Measurements from ENCODE around the gene FOXR1.
"Not testable (repeated sequence)": the region's sequence is repeated elsewhere in the genome, so short reads cannot be mapped to it uniquely, and the experiment has no call there.

The FOXR1 gene

DNA sequence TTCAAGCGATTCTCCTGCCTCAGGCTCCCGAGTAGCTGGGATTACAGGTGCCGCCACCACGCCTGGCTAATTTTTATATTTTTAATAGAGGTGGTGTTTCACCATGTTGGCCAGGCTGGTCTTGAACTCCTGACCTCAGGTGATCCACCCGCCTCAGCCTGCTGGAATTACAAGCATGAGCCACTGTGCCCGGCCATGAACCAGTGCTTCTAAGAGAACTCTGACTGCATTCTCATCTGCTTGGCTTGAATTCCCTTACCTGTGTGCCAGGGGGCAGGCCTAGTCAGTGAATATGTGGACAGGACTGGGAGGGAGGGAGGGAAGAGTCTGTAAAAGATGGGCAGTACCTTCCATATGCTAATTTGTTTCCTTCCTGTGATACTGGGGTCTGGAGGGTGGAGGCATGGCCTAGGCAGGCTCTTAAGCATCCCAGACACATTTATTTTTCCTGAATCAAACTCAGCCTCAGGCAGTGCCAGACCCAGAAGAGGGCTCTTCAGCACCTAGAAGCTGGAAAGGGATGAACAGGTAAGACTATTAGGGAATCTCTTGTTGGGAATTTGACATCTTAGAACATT, 40.0 kb downstream of the FOXR1 start:
- H3K9ac ChIP-seq (ENCODE audit: low read length), result no peak overlapping the region
- H3K4me3 ChIP-seq (ENCODE audit: low read depth in 1 of 2, low read length in 2 of 2), result no peak overlapping the region
- no peaks in the 10 kb centered on the region for H3K27me3 ChIP-seq (ENCODE audit: control insufficient read depth in 1 of 2, insufficient read depth in 2 of 2, low read length in 2 of 2)
- H3K4me1 ChIP-seq (ENCODE audit: insufficient read depth, low read length), result peaks cover 8% of the 10 kb centered on the region
- H3K27ac ChIP-seq (ENCODE audit: low read depth, low read length), result no peak overlapping the region
- H3K9me3 ChIP-seq (ENCODE audit: low read length), result no peaks in the 10 kb centered on the region
- peaks cover 80% of the 10 kb centered on the region for H3K36me3 ChIP-seq (ENCODE audit: insufficient read depth, low read length)

DNA sequence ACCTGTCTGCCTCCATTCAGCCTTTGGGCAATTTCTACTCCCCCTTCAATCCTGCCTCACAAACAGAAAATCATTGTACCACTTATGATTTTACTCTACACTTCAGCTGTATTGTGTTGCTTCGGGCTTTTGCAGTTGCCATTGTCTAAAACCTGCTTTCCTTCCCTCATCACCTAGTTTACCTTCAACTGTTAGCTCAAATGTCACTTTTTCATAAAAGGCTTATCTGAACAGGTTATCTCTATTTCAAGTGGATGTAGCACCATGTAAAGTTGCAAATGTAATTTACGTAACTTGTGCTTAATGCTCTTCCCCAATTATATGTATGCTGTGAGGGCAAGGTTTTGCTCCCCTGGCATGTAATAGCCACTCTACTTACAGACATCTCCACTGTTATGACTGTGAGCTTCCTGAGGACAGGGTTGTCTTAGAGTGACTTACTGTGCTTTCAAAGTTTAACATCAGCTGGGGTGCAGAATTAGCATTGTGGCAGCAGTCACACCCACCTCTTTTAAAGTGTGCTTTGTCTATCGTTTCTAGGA, 41.1 kb downstream of the FOXR1 start:
- Histone ChIP-seq H3K27me3 (ENCODE audit: control insufficient read depth in 1 of 2, insufficient read depth in 2 of 2, low read length in 2 of 2) (no peaks in the 10 kb centered on the region), H3K27ac (ENCODE audit: low read depth, low read length) (no peak overlapping the region), H3K9me3 (ENCODE audit: low read length) (no peaks in the 10 kb centered on the region), H3K4me3 (ENCODE audit: low read depth in 1 of 2, low read length in 2 of 2) (no peak overlapping the region), H3K9ac (ENCODE audit: low read length) (no peak overlapping the region), H3K4me1 (ENCODE audit: insufficient read depth, low read length) (peaks cover 19% of the 10 kb centered on the region), H3K36me3 (ENCODE audit: insufficient read depth, low read length) (peaks cover 76% of the 10 kb centered on the region)

DNA sequence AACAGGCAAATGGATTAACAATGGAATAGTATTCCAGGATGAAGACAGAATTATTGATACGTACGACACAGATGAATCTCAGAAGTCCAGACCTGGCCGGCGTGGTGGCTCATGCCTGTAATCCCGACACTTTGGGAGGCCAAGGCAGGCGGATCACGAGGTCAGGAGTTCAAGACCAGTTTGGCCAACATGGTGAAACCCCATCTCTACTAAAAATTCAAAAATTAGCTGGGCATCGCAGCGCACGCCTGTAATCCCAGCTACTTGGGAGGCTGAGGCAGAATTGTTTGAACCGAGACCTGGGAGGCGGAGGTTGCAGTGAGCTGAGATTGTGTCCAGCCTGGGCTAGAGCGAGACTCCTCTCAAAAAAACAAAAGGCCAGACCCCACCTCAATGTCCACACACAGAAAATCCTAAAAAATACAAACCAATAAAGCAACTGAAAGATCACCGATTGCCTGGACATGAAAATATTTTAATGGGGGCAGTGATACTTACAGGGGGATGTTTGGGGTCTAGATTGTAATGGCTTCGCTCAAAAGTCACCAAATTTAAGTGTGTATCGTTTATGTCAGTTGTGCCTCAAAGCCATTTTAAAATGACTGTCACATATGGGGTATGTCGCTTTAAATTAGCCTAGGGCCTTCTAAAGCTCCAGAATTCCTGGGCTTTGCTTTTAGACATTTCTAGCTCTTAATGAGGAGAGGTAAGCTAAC, 42.8 kb downstream of the FOXR1 start:
- no peak overlapping the region for H3K4me3 ChIP-seq (ENCODE audit: low read depth in 1 of 2, low read length in 2 of 2)
- H3K9ac ChIP-seq (ENCODE audit: low read length), result no peak overlapping the region
- no peaks in the 10 kb centered on the region for H3K27me3 ChIP-seq (ENCODE audit: control insufficient read depth in 1 of 2, insufficient read depth in 2 of 2, low read length in 2 of 2)
- no peaks in the 10 kb centered on the region for H3K9me3 ChIP-seq (ENCODE audit: low read length)
- peaks cover 20% of the 10 kb centered on the region for H3K4me1 ChIP-seq (ENCODE audit: insufficient read depth, low read length)
- peaks cover 74% of the 10 kb centered on the region for H3K36me3 ChIP-seq (ENCODE audit: insufficient read depth, low read length)
- no peak overlapping the region for H3K27ac ChIP-seq (ENCODE audit: low read depth, low read length)

DNA sequence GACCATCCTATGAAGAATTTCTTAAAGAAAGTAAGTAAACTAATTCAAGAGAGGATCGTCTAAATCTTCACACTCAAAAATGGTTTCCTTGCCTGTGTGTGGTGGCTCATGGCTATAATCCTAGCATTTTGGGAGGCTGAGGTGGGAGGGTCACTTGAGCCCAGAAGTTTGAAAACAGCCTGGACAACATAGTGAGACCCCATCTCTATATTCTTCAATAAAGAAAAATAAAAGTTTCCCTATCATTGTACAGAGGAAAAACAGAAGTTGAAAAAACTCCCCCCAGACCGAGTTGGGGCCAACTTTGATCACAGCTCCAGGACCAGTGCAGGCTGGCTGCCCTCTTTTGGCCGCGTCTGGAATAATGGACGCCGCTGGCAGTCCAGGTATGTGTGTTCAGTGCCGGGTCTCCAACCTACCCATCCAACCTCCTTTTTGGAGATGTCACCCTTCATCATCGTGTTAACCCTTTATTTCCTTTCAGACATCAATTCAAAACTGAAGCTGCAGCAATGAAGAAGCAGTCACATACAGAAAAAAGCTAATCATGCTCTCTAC, 43.6 kb downstream of the FOXR1 start:
- H3K4me3 ChIP-seq (ENCODE audit: low read depth in 1 of 2, low read length in 2 of 2), result no peak overlapping the region
- H3K4me1 ChIP-seq (ENCODE audit: insufficient read depth, low read length), result peaks cover 28% of the 10 kb centered on the region
- H3K9me3 ChIP-seq (ENCODE audit: low read length), result no peaks in the 10 kb centered on the region
- H3K9ac ChIP-seq (ENCODE audit: low read length), result no peak overlapping the region
- H3K36me3 ChIP-seq (ENCODE audit: insufficient read depth, low read length), result peaks cover 66% of the 10 kb centered on the region
- H3K27me3 ChIP-seq (ENCODE audit: control insufficient read depth in 1 of 2, insufficient read depth in 2 of 2, low read length in 2 of 2), result no peaks in the 10 kb centered on the region
- no peak overlapping the region for H3K27ac ChIP-seq (ENCODE audit: low read depth, low read length)

DNA sequence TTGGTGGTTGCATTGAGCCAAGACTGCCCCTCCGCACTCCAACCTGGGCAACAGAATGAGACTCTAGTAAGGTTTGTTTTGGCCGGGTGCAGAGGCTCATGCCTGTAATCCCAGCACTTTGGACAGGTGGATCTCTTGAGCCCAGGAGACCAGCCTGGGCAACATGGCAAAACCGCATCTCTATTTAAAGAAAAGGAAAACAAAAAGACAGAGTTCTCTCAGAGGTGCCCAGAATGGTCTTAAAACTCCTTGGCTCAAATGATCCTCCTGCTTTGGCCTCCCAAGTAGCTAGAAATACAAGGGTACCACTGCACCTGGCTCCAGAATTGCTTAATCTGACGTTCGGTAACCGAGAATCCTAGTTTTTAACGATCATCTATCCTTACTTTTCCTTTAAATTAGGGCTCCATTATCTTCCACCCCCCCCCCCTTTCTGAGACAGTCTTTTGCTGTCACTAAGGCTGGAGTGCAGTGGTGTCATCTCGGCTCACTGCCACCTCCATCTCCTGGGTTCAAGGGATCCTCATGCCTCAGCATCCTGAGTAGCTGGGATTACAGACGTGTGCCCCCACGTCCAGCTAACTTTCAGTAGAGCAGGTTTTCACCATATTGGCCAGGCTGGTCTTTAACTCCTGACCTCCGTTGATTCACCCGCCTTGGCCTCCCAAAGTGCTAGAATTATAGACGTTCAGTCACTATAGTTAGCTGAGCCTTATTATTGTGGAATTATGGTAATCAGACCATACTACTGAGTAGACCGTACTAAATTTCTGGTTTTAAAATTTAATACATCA, 44.9 kb downstream of the FOXR1 start:
- Histone ChIP-seq H3K27ac (ENCODE audit: low read depth, low read length) (no peak overlapping the region), H3K36me3 (ENCODE audit: insufficient read depth, low read length) (peaks cover 57% of the 10 kb centered on the region), H3K4me3 (ENCODE audit: low read depth in 1 of 2, low read length in 2 of 2) (no peak overlapping the region), H3K9ac (ENCODE audit: low read length) (peak overlapping the region; percentile 100), H3K4me1 (ENCODE audit: insufficient read depth, low read length) (peaks cover 34% of the 10 kb centered on the region), H3K9me3 (ENCODE audit: low read length) (no peaks in the 10 kb centered on the region), H3K27me3 (ENCODE audit: control insufficient read depth in 1 of 2, insufficient read depth in 2 of 2, low read length in 2 of 2) (no peaks in the 10 kb centered on the region)

DNA sequence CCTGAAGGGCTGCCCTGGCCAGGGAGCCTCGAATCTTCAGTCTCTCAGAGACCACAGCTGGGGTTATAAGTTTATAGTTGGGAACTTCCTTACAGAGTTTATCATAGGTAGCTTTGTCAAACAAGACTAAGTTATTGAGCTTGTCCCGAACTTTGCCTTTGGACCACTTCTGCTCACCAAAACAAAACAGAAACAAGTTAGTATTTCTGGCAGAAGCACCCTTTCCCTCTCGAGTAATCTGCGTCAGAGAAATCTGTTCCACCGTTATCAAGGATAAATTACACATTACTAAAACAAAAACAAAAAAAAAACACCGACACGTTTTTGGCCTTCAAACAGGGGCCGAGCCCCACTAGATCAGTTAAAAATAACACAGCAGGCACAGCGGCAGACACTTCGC, 45.8 kb downstream of the FOXR1 start:
- peak overlapping the region; percentile 89 to 99 for H3K4me3 ChIP-seq (ENCODE audit: low read depth in 1 of 2, low read length in 2 of 2)
- not testable (repeated sequence) for H3K9me3 ChIP-seq (ENCODE audit: low read length); H3K27me3 ChIP-seq (ENCODE audit: control insufficient read depth in 1 of 2, insufficient read depth in 2 of 2, low read length in 2 of 2)
- H3K4me1 ChIP-seq (ENCODE audit: insufficient read depth, low read length), result peaks cover 37% of the 10 kb centered on the region
- peaks cover 57% of the 10 kb centered on the region for H3K36me3 ChIP-seq (ENCODE audit: insufficient read depth, low read length)
- H3K27ac ChIP-seq (ENCODE audit: low read depth, low read length), result peak overlapping the region; percentile 87
- H3K9ac ChIP-seq (ENCODE audit: low read length), result peak overlapping the region; percentile 100

DNA sequence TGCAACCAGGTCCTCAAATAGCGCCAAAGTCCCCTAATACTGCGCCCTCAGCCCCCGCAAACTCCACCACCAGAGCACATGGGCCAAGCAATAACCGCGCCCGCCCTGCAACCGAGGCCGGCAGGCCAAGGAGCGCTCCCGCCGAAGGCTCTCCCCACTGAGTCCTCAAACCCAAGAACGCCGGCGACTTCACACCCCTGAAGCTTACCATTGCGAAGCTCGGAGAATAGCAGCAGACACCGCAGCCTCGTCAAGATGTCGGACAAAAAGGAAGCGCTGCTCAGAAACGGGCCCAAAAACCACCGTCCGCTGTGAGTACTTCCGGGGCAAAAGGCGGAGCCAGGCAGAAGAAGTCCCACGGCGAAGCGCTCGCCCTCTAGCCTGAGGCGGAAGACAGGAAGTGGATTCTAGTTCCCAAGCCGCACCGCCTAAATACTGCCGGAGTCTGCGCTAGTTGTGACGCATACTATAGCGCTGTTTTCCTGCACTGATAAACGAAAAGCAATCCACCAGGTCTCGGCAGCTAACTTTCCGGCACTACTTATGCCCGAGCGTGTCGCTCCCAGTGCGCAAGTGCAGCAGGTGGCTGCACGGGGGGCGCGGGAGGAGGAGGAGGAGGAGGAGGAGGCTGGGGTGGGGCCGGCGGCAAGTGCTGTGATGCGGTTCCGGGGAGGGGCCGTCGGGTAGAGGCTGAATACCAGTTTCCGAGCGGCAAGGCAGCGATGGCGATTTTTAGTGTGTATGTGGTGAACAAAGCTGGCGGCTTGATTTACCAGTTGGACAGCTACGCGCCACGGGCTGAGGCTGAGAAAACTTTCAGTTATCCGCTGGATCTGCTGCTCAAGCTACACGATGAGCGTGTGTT, 46.7 kb downstream of the FOXR1 start, which contains the start of the genes RPS25 and TRAPPC4:
Gene RPS25, minus strand, starts transcription at position 270 of the 865 bp plus-strand sequence. Its CDS starts 59 bp downstream, at position 211.
Gene TRAPPC4, plus strand, starts transcription at position 693 of the 865 bp plus-strand sequence. Its CDS starts 30 bp downstream, at position 723.
- H3K4me3 ChIP-seq (ENCODE audit: low read depth in 1 of 2, low read length in 2 of 2), result peak within 1 kb of the TSS; percentile 89 to 99
- no peaks in the 10 kb centered on the region for H3K27me3 ChIP-seq (ENCODE audit: control insufficient read depth in 1 of 2, insufficient read depth in 2 of 2, low read length in 2 of 2)
- H3K27ac ChIP-seq (ENCODE audit: low read depth, low read length), result peak within 1 kb of the TSS; percentile 87
- peaks cover 37% of the 10 kb centered on the region for H3K4me1 ChIP-seq (ENCODE audit: insufficient read depth, low read length)
- H3K36me3 ChIP-seq (ENCODE audit: insufficient read depth, low read length), result peaks cover 59% of the 10 kb centered on the region
- no peaks in the 10 kb centered on the region for H3K9me3 ChIP-seq (ENCODE audit: low read length)
- peak within 1 kb of the TSS; percentile 100 for H3K9ac ChIP-seq (ENCODE audit: low read length)

DNA sequence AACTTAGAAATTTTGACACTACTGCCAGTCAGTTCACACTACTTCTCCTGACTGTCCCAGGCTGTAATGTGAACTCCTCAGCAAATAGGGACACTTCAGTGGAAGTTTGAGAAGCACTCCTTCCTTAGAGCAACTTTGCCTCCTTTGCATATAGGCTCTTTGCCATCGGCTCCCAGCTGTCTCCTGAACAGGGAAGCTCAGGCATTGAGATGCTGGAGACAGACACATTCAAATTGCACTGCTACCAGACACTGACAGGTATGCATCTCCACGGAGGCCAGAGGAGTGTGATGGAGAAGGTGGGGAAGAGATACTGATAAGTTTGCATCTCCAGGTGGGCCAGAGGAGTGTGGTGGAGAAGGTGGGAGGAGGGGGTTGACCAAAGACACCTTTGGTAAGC, 48.4 kb downstream of the FOXR1 start:
- Histone ChIP-seq H3K27ac (ENCODE audit: low read depth, low read length) (no peak overlapping the region), H3K4me1 (ENCODE audit: insufficient read depth, low read length) (peaks cover 37% of the 10 kb centered on the region), H3K27me3 (ENCODE audit: control insufficient read depth in 1 of 2, insufficient read depth in 2 of 2, low read length in 2 of 2) (no peaks in the 10 kb centered on the region), H3K4me3 (ENCODE audit: low read depth in 1 of 2, low read length in 2 of 2) (peak overlapping the region in 1 of 2 donors; percentile 99), H3K36me3 (ENCODE audit: insufficient read depth, low read length) (peaks cover 59% of the 10 kb centered on the region), H3K9me3 (ENCODE audit: low read length) (no peaks in the 10 kb centered on the region), H3K9ac (ENCODE audit: low read length) (peak overlapping the region; percentile 79)

DNA sequence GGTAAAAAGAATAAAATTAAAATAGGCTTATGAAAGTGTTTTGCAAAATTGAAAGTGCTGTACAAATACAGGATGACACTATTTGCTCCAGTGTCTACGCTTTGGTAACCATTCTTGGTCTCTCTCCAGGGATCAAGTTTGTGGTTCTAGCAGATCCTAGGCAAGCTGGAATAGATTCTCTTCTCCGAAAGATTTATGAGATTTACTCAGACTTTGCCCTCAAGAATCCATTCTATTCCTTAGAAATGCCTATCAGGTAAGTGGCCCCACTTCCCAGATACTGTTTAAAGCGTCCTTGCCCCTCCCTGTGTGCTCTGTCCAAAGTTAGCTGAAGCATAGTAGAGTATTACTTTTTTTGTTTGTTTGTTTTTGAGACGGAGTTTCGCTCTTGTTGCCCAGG, 50.1 kb downstream of the FOXR1 start:
- Histone ChIP-seq H3K4me3 (ENCODE audit: low read depth in 1 of 2, low read length in 2 of 2) (no peak overlapping the region), H3K9me3 (ENCODE audit: low read length) (no peaks in the 10 kb centered on the region), H3K27me3 (ENCODE audit: control insufficient read depth in 1 of 2, insufficient read depth in 2 of 2, low read length in 2 of 2) (no peaks in the 10 kb centered on the region), H3K27ac (ENCODE audit: low read depth, low read length) (no peak overlapping the region), H3K9ac (ENCODE audit: low read length) (no peak overlapping the region), H3K4me1 (ENCODE audit: insufficient read depth, low read length) (peaks cover 28% of the 10 kb centered on the region), H3K36me3 (ENCODE audit: insufficient read depth, low read length) (peaks cover 48% of the 10 kb centered on the region)

DNA sequence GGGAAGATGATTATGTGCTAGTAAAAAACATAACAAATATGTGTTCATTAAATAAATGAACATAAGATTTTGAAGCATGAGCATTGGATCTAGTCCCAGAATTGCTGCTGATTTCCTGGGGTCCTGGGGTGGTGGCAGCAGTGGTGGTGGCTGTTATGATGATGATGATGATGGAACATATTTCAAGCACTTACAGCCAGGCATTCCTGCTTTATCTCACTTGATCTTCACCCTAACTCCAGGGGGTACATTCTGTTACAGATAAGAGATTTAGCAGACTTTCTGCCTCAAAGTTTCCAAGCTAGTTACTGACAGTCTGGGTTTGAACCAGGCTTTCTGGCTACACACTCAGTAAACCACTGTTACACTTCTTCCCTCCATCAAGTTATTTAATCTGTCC, 52.2 kb downstream of the FOXR1 start:
- H3K36me3 ChIP-seq (ENCODE audit: insufficient read depth, low read length), result peaks cover 53% of the 10 kb centered on the region
- no peaks in the 10 kb centered on the region for H3K27me3 ChIP-seq (ENCODE audit: control insufficient read depth in 1 of 2, insufficient read depth in 2 of 2, low read length in 2 of 2)
- H3K4me1 ChIP-seq (ENCODE audit: insufficient read depth, low read length), result peaks cover 18% of the 10 kb centered on the region
- no peak overlapping the region for H3K9ac ChIP-seq (ENCODE audit: low read length)
- H3K27ac ChIP-seq (ENCODE audit: low read depth, low read length), result no peak overlapping the region
- no peaks in the 10 kb centered on the region for H3K9me3 ChIP-seq (ENCODE audit: low read length)
- no peak overlapping the region for H3K4me3 ChIP-seq (ENCODE audit: low read depth in 1 of 2, low read length in 2 of 2)

Measured in muscle layer of colon (tissue), 2 donors.